Astrocyte (in vitro differentiated cells and primary cell): ENCODE data around the gene ATF6. TPM values are rescaled to one million over a fixed set of nuclear protein-coding genes. Genes with fewer than 3 reads are reported as not detected.

Source experiments
- DNase-seq: peaks from one replicate; pipeline ENCODE4 v3.0.0-alpha.2; 2010; ENCODE audit warnings: low read depth
- FAIRE-seq: peaks from 2 replicates; lab custom pipeline; 2011; peaks lifted over from hg19 to GRCh38; lab: Jason Lieb, UNC
- H2AFZ ChIP-seq: 2 replicates; pipeline ENCODE4 v1.6.0; 2012; ENCODE audit warnings: low read depth, low read length, inconsistent platforms
- H3K27ac ChIP-seq: 2 replicates; pipeline ENCODE4 v1.5.1; 2011; ENCODE audit warnings: low read depth, low read length, inconsistent platforms
- H3K27me3 ChIP-seq: 2 replicates; pipeline ENCODE4 v1.6.0; 2011; ENCODE audit warnings: low read length, inconsistent platforms; ENCODE audit not compliant: insufficient read depth
- H3K36me3 ChIP-seq: 2 replicates; pipeline ENCODE4 v1.5.1; 2011; ENCODE audit warnings: low read length, inconsistent platforms; ENCODE audit not compliant: insufficient read depth
- H3K4me1 ChIP-seq: 2 replicates; pipeline ENCODE4 v1.5.1; 2011; ENCODE audit warnings: low read length, inconsistent platforms; ENCODE audit not compliant: insufficient read depth
- H3K4me2 ChIP-seq: 2 replicates; pipeline ENCODE4 v1.6.0; 2012; ENCODE audit warnings: low read length, inconsistent platforms
- H3K4me3 ChIP-seq: 2 replicates; pipeline ENCODE4 v1.5.1; 2011; ENCODE audit warnings: low read depth, mild to moderate bottlenecking, low read length, inconsistent platforms; ENCODE audit not compliant: insufficient read depth
- H3K79me2 ChIP-seq: 2 replicates; pipeline ENCODE4 v1.6.0; 2012; ENCODE audit warnings: mild to moderate bottlenecking, low read length, inconsistent platforms; ENCODE audit not compliant: insufficient read depth
- H3K9ac ChIP-seq: 2 replicates; pipeline ENCODE4 v1.6.0; 2012; ENCODE audit warnings: mild to moderate bottlenecking, low read length, inconsistent platforms
- H3K9me3 ChIP-seq: 2 replicates; pipeline ENCODE4 v1.5.1; 2012; ENCODE audit warnings: low read depth, mild to moderate bottlenecking, low read length, inconsistent platforms; ENCODE audit not compliant: insufficient read depth
- H4K20me1 ChIP-seq: 2 replicates; pipeline ENCODE4 v1.6.0; 2012; ENCODE audit warnings: low read length, inconsistent platforms; ENCODE audit not compliant: insufficient read depth
- H3K27ac Mint-ChIP-seq: one replicate; pipeline ENCODE4 v1.8.0; 2021; ENCODE audit warnings: mild to moderate bottlenecking, mixed read lengths; ENCODE audit not compliant: unreplicated experiment
- H3K27me3 Mint-ChIP-seq: one replicate; pipeline ENCODE4 v1.8.0; 2021; ENCODE audit warnings: low read depth, mixed read lengths; ENCODE audit not compliant: unreplicated experiment
- H3K36me3 Mint-ChIP-seq: one replicate; pipeline ENCODE4 v1.8.0; 2021; ENCODE audit warnings: low read depth, mixed read lengths; ENCODE audit not compliant: unreplicated experiment
- H3K4me1 Mint-ChIP-seq: one replicate; pipeline ENCODE4 v1.8.0; 2021; ENCODE audit warnings: low read depth, mixed read lengths; ENCODE audit not compliant: unreplicated experiment
- H3K4me3 Mint-ChIP-seq: one replicate; pipeline ENCODE4 v1.8.0; 2021; ENCODE audit warnings: mild to moderate bottlenecking, moderate library complexity, mixed read lengths; ENCODE audit not compliant: unreplicated experiment
- H3K9me3 Mint-ChIP-seq: one replicate; pipeline ENCODE4 v1.8.0; 2021; ENCODE audit warnings: mild to moderate bottlenecking, mixed read lengths; ENCODE audit not compliant: unreplicated experiment
- EZH2 ChIP-seq: IDR thresholded peaks from 2 replicates; pipeline ENCODE4 v1.6.1; 2012; ENCODE audit warnings: mild to moderate bottlenecking, low read length, inconsistent platforms; ENCODE audit not compliant: insufficient read depth
- total RNA-seq: library from RNA; stranded (reverse); gene quantifications from 2 replicates; pipeline ENCODE4 v1.2.1, GENCODE V29; 2021
- TF ChIP-seq, protein P1 (sequence below): IDR thresholded peaks from 2 replicates; pipeline ENCODE4 v1.5.1; 2011; ENCODE audit warnings: low read depth, mild to moderate bottlenecking, inconsistent platforms, low read length, moderate library complexity; ENCODE audit not compliant: insufficient read depth

Gene ATF6
- total RNA-seq, 1 donor from 2014 or later: 25.4 TPM

DNA sequence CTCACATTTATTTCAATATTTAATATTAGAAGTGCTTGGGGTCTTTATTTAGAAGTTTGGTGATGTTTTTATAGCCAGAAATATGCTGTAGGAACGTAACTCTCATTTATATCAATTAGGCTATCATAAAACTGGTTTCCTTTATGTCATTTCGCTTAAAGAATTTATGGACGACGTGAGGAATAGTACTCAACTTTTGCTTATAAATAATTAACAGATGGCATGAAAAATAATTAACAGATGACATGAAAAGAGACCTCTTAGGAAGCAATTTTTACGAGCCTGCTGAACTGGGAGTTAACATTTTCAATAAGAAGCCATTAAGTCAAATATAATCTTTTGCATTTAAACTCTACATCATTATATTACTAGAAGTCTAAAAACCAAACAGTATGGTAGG, 134.0 kb downstream of the ATF6 start:
- H3K9me3 Mint-ChIP-seq: no peaks in the 10 kb centered on the region
- H3K36me3 Mint-ChIP-seq: no peaks in the 10 kb centered on the region
- Histone ChIP-seq H3K36me3 (no peaks in the 10 kb centered on the region), H3K4me1 (no peaks in the 10 kb centered on the region), H3K4me3 (no peak overlapping the region), H2AFZ (no peak overlapping the region), H4K20me1 (no peaks in the 10 kb centered on the region), H3K27me3 (no peaks in the 10 kb centered on the region), H3K9me3 (no peaks in the 10 kb centered on the region), H3K4me2 (no peak overlapping the region), H3K9ac (no peak overlapping the region), H3K79me2 (no peaks in the 10 kb centered on the region), H3K27ac (no peak overlapping the region)
- TF ChIP-seq, protein P1, sequence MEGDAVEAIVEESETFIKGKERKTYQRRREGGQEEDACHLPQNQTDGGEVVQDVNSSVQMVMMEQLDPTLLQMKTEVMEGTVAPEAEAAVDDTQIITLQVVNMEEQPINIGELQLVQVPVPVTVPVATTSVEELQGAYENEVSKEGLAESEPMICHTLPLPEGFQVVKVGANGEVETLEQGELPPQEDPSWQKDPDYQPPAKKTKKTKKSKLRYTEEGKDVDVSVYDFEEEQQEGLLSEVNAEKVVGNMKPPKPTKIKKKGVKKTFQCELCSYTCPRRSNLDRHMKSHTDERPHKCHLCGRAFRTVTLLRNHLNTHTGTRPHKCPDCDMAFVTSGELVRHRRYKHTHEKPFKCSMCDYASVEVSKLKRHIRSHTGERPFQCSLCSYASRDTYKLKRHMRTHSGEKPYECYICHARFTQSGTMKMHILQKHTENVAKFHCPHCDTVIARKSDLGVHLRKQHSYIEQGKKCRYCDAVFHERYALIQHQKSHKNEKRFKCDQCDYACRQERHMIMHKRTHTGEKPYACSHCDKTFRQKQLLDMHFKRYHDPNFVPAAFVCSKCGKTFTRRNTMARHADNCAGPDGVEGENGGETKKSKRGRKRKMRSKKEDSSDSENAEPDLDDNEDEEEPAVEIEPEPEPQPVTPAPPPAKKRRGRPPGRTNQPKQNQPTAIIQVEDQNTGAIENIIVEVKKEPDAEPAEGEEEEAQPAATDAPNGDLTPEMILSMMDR: no peak
- TF ChIP-seq EZH2: no peak
- FAIRE-seq: no peak
- H3K4me1 Mint-ChIP-seq: no peaks in the 10 kb centered on the region
- H3K27me3 Mint-ChIP-seq: no peaks in the 10 kb centered on the region
- H3K4me3 Mint-ChIP-seq: no peak overlapping the region
- no peak overlapping the region for H3K27ac Mint-ChIP-seq
- no peak for DNase-seq

DNA sequence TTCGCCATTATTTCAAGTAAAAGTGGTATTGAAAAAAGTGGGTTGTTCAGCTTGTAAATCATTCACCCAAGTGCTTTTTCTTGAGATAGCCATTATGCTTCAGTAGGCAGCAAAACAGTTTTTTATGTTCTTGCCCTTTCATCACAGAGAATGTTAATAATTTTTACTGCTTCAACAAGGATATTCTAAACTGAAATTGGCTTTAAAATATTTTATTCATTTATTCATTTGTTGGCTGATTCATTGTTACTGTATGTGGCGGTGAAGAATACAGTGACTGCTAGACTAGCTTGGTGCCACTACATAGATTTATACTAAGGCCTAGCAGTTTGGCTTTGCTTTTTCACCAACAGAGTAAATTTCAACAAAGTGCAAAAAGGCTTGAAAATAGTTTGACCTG, 136.1 kb downstream of the ATF6 start:
- Mint-ChIP-seq H3K27me3 (no peaks in the 10 kb centered on the region), H3K36me3 (no peaks in the 10 kb centered on the region), H3K27ac (no peak overlapping the region), H3K4me3 (no peak overlapping the region), H3K9me3 (no peaks in the 10 kb centered on the region), H3K4me1 (no peaks in the 10 kb centered on the region)
- no peaks in the 10 kb centered on the region for H3K36me3 ChIP-seq
- no peaks in the 10 kb centered on the region for H3K79me2 ChIP-seq
- H4K20me1 ChIP-seq: no peaks in the 10 kb centered on the region
- no peak overlapping the region for H3K4me2 ChIP-seq
- no peaks in the 10 kb centered on the region for H3K27me3 ChIP-seq
- no peak overlapping the region for H3K27ac ChIP-seq
- no peaks in the 10 kb centered on the region for H3K4me1 ChIP-seq
- H3K9ac ChIP-seq: no peak overlapping the region
- no peaks in the 10 kb centered on the region for H3K9me3 ChIP-seq
- no peak overlapping the region for H2AFZ ChIP-seq
- TF ChIP-seq, protein P1: no peak
- no peak for TF ChIP-seq EZH2
- no peak for DNase-seq
- FAIRE-seq: no peak
- H3K4me3 ChIP-seq: no peak overlapping the region

DNA sequence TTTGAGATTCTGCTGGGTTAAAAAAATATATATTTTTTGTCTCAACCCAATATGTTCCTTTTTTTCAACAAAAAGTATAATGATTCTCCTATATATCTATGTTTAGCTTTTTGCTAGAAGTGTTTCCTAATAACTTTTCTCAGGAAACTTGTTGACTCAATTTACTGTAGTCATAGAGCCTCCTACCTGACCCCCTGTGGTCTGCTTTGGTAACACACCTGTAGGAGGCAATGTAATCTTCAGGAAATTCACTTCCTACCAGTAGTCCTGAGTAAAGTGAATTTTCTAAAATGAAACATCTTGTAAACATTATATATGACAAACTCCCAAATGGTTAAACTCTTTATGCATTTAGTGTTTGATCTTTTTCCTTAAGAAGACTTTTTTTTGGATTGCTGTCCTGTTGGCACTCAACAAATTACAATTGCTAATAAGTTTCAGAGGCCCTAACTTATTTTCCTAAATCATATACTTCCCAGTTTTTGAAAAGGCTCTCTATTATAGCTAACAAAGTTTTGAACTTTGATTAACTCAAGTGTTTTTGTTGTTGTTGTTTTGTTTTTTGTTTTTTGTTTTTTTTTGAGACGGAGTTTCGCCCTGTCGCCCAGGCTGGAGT, 139.3 kb downstream of the ATF6 start:
- Histone ChIP-seq H3K36me3 (no peaks in the 10 kb centered on the region), H2AFZ (no peak overlapping the region), H3K9ac (no peak overlapping the region), H4K20me1 (no peaks in the 10 kb centered on the region), H3K27me3 (no peaks in the 10 kb centered on the region), H3K4me2 (no peak overlapping the region), H3K4me1 (peaks cover 9% of the 10 kb centered on the region), H3K9me3 (no peaks in the 10 kb centered on the region), H3K4me3 (no peak overlapping the region), H3K27ac (no peak overlapping the region), H3K79me2 (no peaks in the 10 kb centered on the region)
- no peak for FAIRE-seq
- Mint-ChIP-seq H3K27ac (no peak overlapping the region), H3K4me3 (no peak overlapping the region), H3K27me3 (no peaks in the 10 kb centered on the region), H3K9me3 (no peaks in the 10 kb centered on the region), H3K36me3 (no peaks in the 10 kb centered on the region), H3K4me1 (peaks cover 6% of the 10 kb centered on the region)
- no peak for TF ChIP-seq EZH2
- TF ChIP-seq, protein P1: peak; percentile 32
- no peak for DNase-seq
